Islet of Langerhans (tissue), 1 donor: ENCODE results near the gene TMOD1.
A peak's percentile ranks its signal among the peaks of the same experiment; 100 is the strongest.

Experiments
- FAIRE-seq: peaks from one replicate; lab custom pipeline; 2011; peaks lifted over from hg19 to GRCh38; lab: Jason Lieb, UNC

The TMOD1 gene

GRCh38 chr9:97500263-97500662 lies 1.2 kb upstream of the TMOD1 start:
- FAIRE-seq = no peak

GRCh38 chr9:97500765-97501176 lies 695 bp upstream of the TMOD1 start:
- no peak for FAIRE-seq

DNA sequence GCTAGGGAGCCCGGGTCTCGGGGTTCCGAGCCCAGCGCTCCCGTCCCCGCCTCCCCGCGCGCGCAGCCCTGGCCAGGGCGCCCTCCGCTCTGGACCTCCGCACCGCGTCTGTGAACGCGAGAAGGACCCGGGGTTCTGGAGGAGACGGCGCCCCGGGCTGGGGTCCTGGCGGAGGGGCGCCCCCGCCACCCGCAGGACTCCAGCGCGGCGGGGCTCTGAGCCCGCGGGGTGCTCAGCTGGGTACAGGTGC lies 431 bp downstream of the TMOD1 start:
- FAIRE-seq = no peak

DNA sequence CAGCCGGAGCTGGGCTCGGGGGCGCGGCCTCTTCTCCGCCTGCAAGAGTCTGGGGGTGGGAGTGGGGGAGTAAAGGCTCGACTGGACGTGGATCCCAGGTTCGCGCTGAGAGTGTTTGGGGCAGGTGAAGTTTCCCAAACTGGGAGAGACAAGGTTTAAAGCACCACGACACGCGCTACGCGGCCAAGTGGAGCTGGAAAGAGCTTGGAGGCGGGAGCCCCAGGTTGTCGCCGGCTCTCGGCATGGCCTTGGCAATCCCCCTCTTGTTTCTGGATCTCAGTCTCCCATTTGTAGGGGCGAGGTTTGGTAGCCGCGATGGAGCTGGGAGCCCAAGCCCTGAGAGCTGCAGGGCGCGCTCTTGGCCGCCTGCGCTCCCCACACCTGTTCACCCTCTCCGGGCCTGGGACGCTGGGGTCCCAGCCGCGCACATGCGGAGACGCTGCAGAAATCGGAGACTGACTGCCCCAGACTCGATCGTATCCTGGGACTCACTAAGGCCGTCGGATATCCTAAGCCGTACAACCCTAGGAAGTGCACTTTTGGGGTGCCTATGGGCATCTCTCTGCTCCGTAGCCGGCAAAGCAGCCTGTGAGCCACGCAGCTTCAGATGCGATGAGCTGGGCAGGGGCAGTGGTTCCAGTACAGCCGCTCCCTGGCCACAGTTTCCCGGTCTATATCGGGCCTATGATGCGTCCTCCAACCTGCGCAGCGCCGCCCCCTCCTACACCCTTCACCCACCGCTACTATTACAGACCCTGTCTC lies 937 bp downstream of the TMOD1 start:
- FAIRE-seq = no peak

DNA sequence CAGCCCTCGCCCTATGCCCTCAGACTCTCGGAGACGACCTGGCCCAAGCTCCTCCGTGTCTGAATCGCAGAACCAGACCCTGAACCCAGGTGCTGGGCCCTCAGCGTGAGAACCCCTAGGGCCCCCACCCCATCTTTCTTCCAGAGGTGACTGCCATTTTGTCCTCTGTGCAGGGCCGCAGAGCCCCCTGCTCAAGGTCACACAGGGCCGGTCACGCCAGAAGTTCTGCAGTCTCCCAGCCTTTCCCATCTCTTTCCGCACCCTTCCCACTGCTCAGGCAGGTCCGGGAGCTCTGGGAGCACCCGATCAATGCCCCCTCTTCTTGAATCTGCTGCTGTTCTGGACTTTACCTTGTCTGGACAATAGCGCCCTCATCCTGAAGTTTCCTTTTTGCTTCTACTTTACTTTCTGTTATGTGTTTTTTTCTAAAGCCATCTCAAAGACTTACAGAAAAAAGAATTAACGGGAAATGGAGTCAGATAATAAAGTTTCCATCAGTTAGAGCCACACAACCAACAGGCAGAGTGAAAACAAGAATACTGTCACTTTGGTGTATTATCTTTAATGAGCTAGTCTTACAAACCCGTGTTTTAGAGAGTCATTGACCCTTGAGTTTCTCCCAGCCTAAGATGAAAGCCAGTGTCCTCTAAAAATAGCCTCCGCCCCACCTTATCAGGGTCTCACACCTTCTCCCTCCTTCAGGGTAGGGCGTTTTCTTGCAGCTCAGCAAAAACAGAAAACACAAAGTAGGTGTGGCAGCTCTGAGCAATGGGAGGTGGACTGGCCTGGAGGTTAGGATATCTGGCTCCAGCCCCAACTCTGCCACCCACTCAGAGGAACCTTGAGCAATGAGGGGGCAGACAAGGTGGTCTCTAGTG lies 1.8 kb downstream of the TMOD1 start:
- FAIRE-seq = no peak

DNA sequence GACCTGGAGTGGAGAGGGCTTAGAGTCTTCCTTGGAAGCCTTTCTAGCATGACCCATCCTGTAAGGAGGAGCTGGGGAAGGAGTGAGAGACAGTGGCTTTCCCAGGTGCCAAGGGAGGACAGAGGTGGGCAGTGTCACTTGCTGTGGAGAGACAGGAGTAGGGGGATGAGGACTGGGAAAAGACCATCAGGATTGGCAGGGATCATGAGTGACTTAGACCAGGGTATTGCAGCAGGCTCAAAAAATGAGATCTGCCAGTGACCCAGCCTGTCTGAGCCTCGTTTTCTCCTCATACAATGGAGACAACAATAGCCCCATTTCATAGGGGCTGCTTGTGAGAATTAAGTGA lies 2.4 kb downstream of the TMOD1 start:
- no peak for FAIRE-seq

DNA sequence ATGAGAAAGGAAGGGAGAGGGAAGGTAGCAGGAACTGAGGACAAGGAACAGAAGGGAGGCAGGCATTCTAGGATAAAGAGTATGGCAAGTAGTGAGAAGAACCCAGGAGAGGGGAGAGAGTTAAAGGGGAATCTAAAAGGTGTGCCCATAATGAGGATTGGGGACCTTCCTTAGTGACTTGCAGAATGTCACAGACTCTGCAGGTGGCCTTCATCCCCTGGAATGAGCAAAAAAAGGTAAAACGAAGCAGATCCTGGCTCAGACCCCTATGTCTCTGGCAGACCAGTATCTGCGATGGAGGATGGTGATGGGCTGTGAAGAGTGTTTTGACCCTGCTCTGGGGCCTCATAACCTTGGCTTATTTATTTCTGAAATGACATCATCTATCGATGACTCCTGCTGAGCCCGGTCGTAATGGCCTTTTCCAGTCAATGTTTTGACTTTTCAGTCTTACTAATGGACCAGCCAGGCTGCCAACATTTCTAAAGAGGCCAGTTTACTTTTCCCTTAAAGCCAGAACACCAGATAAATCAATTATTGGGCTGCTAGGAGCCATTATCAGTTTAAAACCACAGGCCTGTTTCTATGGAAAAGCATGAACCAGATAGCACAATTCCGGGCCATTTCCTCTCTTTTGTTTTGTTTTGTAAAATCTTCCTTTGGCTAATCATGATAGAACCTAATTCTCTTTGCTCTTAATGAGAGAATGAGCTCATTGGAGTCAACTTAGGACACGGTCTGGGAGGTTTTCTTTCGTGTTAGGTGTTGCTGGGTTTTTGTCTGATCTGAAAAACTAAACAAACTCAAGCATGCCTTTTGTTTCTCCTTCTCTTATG lies 3.1 kb downstream of the TMOD1 start:
- peak; percentile 100 for FAIRE-seq

DNA sequence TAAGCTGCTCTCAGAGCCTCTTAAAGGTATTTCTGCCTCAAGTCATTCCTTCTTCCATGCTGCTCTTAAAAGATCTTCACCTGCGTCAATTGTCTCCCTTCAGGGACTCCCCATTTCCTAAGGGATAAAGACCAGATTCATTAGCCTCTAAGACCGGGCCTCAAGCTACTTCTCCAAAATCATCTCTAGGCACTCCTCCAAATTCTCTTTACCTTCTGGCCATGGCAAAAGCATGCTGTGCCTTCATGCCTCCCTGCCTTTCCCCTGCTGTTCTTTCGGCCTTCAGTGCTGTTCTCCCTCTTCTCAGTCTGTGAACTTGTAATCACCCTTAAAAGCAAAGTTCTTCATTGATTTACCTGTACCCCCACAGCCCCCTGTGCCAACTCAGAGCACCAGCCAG lies 4.4 kb downstream of the TMOD1 start:
- FAIRE-seq = no peak

- no peak for FAIRE-seq
Observed at GRCh38 chr9:97506306-97506705, 4.8 kb downstream of the TMOD1 start.

- no peak for FAIRE-seq
Observed at GRCh38 chr9:97506787-97507186, 5.3 kb downstream of the TMOD1 start.

GRCh38 chr9:97507428-97507984 lies 6.0 kb downstream of the TMOD1 start:
- FAIRE-seq = no peak

DNA sequence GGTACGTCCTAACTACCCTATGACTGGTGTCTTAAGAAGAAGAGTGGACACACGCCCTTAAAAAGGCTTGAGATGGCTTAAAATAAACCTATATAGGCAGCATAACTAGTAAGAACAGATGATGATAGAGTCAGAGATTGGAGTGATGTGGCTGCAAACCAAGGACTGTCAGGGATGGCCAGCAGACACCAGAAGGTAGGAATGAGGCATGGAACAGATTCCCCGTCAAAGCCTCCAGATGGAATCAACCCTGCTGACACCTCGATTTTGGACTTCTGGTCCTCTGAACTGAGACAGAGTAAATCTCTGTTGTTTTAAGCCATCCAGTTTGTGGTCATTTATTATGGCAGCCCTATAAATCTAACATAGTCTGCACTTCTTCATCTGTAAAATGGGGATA lies 7.4 kb downstream of the TMOD1 start:
- FAIRE-seq = no peak

DNA sequence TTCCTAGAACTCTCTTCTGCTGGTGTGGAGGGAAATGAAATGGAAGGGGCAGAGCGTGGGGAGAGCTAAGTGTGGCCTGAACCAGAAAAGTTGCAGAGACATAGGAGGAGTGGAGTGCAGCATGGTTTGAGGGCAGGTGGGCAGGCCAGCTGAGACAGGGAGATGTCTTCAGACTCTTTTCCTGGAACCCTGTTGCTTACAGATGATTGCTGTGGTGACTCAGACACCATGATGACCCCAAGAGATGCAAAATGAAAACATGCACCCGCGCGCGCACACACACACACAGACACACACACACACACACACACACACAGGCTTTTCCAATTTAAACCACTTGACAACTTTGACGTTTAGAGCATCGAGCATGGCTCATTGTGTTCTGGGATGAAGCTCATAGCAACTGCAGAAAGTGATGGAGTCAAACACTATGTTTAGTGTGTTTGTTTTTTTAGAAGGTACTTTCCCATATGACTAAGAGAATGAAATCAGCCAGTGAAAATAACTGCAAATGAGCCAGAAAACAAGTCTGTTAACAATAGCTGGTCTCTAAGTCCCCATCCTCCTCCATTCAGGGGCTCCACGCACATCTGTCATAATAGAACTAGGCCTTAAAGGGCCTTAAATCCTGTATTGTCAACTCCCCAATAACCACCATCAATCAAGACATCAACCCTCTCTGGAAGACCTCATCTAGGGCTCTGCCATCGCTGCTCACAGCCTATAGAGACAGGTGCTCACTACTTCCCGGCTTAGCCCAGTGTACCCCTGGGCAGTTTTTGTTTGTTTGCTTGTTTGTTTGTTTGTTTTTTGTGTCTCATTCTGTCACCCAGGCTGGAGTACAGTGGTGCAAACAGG lies 9.6 kb downstream of the TMOD1 start:
- peak; percentile 90 for FAIRE-seq

GRCh38 chr9:97511655-97512427 lies 10.4 kb downstream of the TMOD1 start:
- no peak for FAIRE-seq

DNA sequence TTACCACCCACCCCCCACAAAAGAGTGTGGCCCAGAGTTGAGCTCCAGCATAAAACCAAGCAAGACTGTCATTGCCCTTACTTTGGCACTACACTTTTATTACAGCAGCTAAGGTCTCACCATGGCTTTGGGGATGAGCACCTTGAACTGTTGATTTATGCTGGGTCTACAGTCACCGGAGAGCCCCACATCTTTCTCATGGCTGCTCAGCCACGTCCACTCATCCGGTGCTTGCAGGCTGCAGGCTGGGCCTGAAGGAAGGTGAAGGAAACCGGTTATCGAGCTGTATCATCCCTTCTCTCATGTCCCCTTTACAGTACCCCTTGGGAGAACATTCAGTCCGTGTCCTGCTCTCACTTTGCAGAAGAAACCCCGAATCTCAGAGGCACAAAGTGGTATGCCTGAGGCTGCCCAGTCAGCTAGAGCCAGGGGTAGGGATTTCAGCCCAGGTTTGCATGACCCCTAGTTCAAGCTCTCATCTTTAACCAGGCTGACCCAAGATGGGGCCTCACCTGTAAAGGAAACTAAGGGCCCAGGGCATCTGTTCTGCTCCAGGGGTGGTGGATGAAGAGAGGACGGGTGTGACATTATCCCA lies 11.6 kb downstream of the TMOD1 start:
- no peak for FAIRE-seq

DNA sequence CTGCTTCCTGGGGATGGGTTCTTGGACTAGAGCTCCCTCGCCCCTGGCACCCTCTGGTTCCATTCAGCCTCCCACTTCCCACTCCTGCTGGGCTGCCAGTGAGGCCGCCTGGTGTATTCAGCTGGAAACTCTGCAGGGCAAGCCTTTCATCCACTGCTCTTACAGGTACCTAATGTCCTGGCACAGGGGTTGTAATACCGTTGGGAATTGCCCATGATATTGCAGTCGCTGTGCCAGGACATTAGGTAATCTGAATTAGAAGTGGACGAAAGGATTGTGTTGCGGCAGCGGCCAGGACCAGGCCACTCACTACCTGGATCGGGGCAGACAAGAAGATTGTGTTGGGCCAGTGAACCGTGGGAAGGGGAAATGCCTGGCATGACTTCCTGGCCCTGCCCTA lies 13.1 kb downstream of the TMOD1 start:
- FAIRE-seq = no peak

GRCh38 chr9:97515662-97516061 lies 14.2 kb downstream of the TMOD1 start:
- FAIRE-seq = no peak

GRCh38 chr9:97516111-97516510 lies 14.6 kb downstream of the TMOD1 start:
- no peak for FAIRE-seq

- no peak for FAIRE-seq
Observed at GRCh38 chr9:97517331-97518089, 16.0 kb downstream of the TMOD1 start.
